HG03045 (cell line): ENCODE data around the gene GLG1.
"Not testable (repeated sequence)": the region's sequence is repeated elsewhere in the genome, so short reads cannot be mapped to it uniquely, and the experiment has no call there.

Experiments used
- ATAC-seq: cut with Tn5 transposase; IDR thresholded peaks from one replicate; pipeline ENCODE4 v1.9.1; 2021; ENCODE audit warnings: mild to moderate bottlenecking, moderate library complexity; ENCODE audit not compliant: unreplicated experiment

Gene GLG1

GRCh38 chr16:74450967-74451760 lies 155.8 kb downstream of the GLG1 start:
- no peak for ATAC-seq

- no peak for ATAC-seq
Observed at GRCh38 chr16:74450236-74450635, 156.7 kb downstream of the GLG1 start.

GRCh38 chr16:74449470-74449869 lies 157.4 kb downstream of the GLG1 start:
- ATAC-seq = no peak

- ATAC-seq = no peak
Observed at GRCh38 chr16:74448990-74449389, 157.9 kb downstream of the GLG1 start.

- ATAC-seq = no peak
Observed at GRCh38 chr16:74447578-74447977, 159.3 kb downstream of the GLG1 start.

- ATAC-seq = no peak
Observed at GRCh38 chr16:74446866-74447265, 160.0 kb downstream of the GLG1 start.

- ATAC-seq = not testable (repeated sequence)
Observed at GRCh38 chr16:74443624-74444346, 163.1 kb downstream of the GLG1 start.

GRCh38 chr16:74439685-74440084 lies 167.2 kb downstream of the GLG1 start:
- ATAC-seq = no peak

- ATAC-seq = no peak
Observed at GRCh38 chr16:74438492-74438979, 168.4 kb downstream of the GLG1 start.

- ATAC-seq = no peak
Observed at GRCh38 chr16:74431516-74431915, 175.4 kb downstream of the GLG1 start.

GRCh38 chr16:74430036-74430712 lies 176.7 kb downstream of the GLG1 start:
- not testable (repeated sequence) for ATAC-seq

- ATAC-seq = not testable (repeated sequence)
Observed at GRCh38 chr16:74428493-74428892, 178.4 kb downstream of the GLG1 start.

- ATAC-seq = not testable (repeated sequence)
Observed at GRCh38 chr16:74425751-74426150, 181.2 kb downstream of the GLG1 start.

GRCh38 chr16:74423721-74424120 lies 183.2 kb downstream of the GLG1 start:
- ATAC-seq = not testable (repeated sequence)

- not testable (repeated sequence) for ATAC-seq
Observed at GRCh38 chr16:74422086-74422485, 184.8 kb downstream of the GLG1 start.

- not testable (repeated sequence) for ATAC-seq
Observed at GRCh38 chr16:74421482-74421785, 185.5 kb downstream of the GLG1 start.

- ATAC-seq = not testable (repeated sequence)
Observed at GRCh38 chr16:74420612-74421481, 186.1 kb downstream of the GLG1 start, which contains the start of gene CLEC18B. Gene CLEC18B (minus strand): TSS chr16:74421478. CDS start chr16:74421270, 208 bp downstream.

GRCh38 chr16:74419811-74420210 lies 187.1 kb downstream of the GLG1 start:
- not testable (repeated sequence) for ATAC-seq

- not testable (repeated sequence) for ATAC-seq
Observed at GRCh38 chr16:74417897-74418296, 189.0 kb downstream of the GLG1 start.

- not testable (repeated sequence) for ATAC-seq
Observed at GRCh38 chr16:74413920-74414319, 193.0 kb downstream of the GLG1 start.
